ENCODE measurements around the gene DMD. TPM values are rescaled to one million over a fixed set of nuclear protein-coding genes. Genes with fewer than 3 reads are reported as not detected.
"Not testable (repeated sequence)": the region's sequence is repeated elsewhere in the genome, so short reads cannot be mapped to it uniquely, and the experiment has no call there.

DMD gene
- total RNA-seq, 1 donor from 2014 or later: 143 TPM

DNA sequence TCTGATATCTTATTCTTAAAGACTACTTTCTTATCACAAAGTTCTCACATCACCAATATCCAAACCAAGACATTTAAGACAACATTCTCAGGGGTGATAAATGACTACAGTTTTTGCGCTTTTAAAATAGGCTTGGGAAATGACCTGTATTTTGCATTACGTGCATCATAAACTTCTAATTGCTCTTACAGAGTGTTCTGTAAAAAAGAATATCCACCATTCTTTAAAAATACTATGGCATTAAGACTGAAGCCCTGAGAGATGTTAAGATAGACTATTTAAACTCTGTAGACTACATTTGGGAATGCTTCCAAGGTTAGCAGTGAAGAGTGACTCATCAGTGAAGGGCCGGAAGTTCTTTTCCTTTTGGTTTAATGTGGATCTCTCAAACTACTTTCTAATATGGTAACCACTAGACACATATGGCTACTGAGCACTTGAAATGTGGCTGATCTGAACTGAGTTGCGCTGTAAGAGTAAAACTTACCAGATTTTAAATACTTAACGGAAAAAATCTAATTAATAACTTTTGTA is 1620.7 kb downstream of the DMD start:
- Histone ChIP-seq H3K27me3 (ENCODE audit: low read depth) (no peaks in the 10 kb centered on the region), H3K27ac (replicated peaks) (no peak overlapping the region), H3K9me3 (replicated peaks) (no peaks in the 10 kb centered on the region), H3K4me1 (peaks cover 10% of the 10 kb centered on the region), H3K4me3 (no peak overlapping the region), H3K36me3 (no peaks in the 10 kb centered on the region)
- DNase-seq: no peak
- TF ChIP-seq, protein P1, sequence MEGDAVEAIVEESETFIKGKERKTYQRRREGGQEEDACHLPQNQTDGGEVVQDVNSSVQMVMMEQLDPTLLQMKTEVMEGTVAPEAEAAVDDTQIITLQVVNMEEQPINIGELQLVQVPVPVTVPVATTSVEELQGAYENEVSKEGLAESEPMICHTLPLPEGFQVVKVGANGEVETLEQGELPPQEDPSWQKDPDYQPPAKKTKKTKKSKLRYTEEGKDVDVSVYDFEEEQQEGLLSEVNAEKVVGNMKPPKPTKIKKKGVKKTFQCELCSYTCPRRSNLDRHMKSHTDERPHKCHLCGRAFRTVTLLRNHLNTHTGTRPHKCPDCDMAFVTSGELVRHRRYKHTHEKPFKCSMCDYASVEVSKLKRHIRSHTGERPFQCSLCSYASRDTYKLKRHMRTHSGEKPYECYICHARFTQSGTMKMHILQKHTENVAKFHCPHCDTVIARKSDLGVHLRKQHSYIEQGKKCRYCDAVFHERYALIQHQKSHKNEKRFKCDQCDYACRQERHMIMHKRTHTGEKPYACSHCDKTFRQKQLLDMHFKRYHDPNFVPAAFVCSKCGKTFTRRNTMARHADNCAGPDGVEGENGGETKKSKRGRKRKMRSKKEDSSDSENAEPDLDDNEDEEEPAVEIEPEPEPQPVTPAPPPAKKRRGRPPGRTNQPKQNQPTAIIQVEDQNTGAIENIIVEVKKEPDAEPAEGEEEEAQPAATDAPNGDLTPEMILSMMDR (IDR thresholded peaks at IDR 0.05; ENCODE audit: borderline replicate concordance): no peak
- intact Hi-C loops (cut with micrococcal nuclease): no loop called here

GRCh38 chrX:31589503-31589902 is 1621.8 kb downstream of the DMD start:
- TF ChIP-seq, protein P1 (IDR thresholded peaks at IDR 0.05; ENCODE audit: borderline replicate concordance): no peak
- Histone ChIP-seq H3K4me1 (peaks cover 10% of the 10 kb centered on the region), H3K27ac (replicated peaks) (no peak overlapping the region), H3K9me3 (replicated peaks) (no peaks in the 10 kb centered on the region), H3K27me3 (ENCODE audit: low read depth) (no peaks in the 10 kb centered on the region), H3K36me3 (no peaks in the 10 kb centered on the region), H3K4me3 (no peak overlapping the region)
- intact Hi-C loops (cut with micrococcal nuclease): no loop called here
- DNase-seq: no peak

GRCh38 chrX:31588355-31588754 is 1623.0 kb downstream of the DMD start:
- H3K9me3 ChIP-seq (replicated peaks): no peaks in the 10 kb centered on the region
- H3K27ac ChIP-seq (replicated peaks): no peak overlapping the region
- no peak overlapping the region for H3K4me3 ChIP-seq
- TF ChIP-seq, protein P1 (IDR thresholded peaks at IDR 0.05; ENCODE audit: borderline replicate concordance): no peak
- DNase-seq: no peak
- intact Hi-C loops (cut with micrococcal nuclease): no loop called here
- H3K27me3 ChIP-seq (ENCODE audit: low read depth): no peaks in the 10 kb centered on the region
- no peaks in the 10 kb centered on the region for H3K36me3 ChIP-seq
- H3K4me1 ChIP-seq: peaks cover 10% of the 10 kb centered on the region

- H3K27ac ChIP-seq (replicated peaks); H3K9me3 ChIP-seq (replicated peaks); DNase-seq; H3K4me1 ChIP-seq; intact Hi-C loops (cut with micrococcal nuclease); H3K36me3 ChIP-seq; H3K4me3 ChIP-seq; H3K27me3 ChIP-seq (ENCODE audit: low read depth): not testable (repeated sequence)
Observed at GRCh38 chrX:31583892-31584291, 1627.5 kb downstream of the DMD start.

DNA sequence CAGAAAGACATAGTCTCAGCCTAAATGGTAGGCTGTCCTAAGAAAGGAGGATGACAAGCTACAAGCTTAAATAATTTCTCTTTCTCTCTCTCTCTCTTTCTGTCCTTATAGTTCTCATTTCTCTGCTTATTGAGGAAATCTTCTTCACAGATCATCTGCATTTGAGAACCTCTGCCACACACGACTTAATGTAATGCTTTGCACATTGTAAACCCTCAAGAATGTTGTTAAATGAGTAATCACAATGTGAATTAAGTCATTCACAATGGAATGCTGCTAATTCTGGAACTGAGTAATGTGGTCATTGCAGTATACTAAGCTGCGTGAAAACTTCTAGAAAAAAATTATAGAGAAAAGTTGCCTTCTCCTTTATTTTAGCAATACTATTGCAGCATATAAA is 1630.6 kb downstream of the DMD start:
- no peaks in the 10 kb centered on the region for H3K36me3 ChIP-seq

GRCh38 chrX:31580227-31580626 is 1631.1 kb downstream of the DMD start:
- Histone ChIP-seq H3K4me3 (no peak overlapping the region), H3K9me3 (replicated peaks) (no peaks in the 10 kb centered on the region), H3K36me3 (no peaks in the 10 kb centered on the region), H3K27ac (replicated peaks) (no peak overlapping the region), H3K4me1 (no peaks in the 10 kb centered on the region), H3K27me3 (ENCODE audit: low read depth) (no peaks in the 10 kb centered on the region)
- TF ChIP-seq, protein P1 (IDR thresholded peaks at IDR 0.05; ENCODE audit: borderline replicate concordance): no peak
- intact Hi-C loops (cut with micrococcal nuclease): no loop called here
- DNase-seq: no peak

More for the DNA sequence above, 1630.6 kb downstream of the DMD start:
- no peak overlapping the region for H3K27ac ChIP-seq (replicated peaks)
- H3K27me3 ChIP-seq (ENCODE audit: low read depth): no peaks in the 10 kb centered on the region
- intact Hi-C loops (cut with micrococcal nuclease): no loop called here
- H3K4me1 ChIP-seq: no peaks in the 10 kb centered on the region
- TF ChIP-seq, protein P1 (IDR thresholded peaks at IDR 0.05; ENCODE audit: borderline replicate concordance): no peak
- DNase-seq: no peak
- no peak overlapping the region for H3K4me3 ChIP-seq
- H3K9me3 ChIP-seq (replicated peaks): no peaks in the 10 kb centered on the region
